Measurements from ENCODE around the gene RPS27. TPM values are rescaled to one million over a fixed set of nuclear protein-coding genes. Genes with fewer than 3 reads are reported as not detected.

The RPS27 gene
- polyA plus RNA-seq, 1 donor from 2014 or later: 2,235 TPM

DNA sequence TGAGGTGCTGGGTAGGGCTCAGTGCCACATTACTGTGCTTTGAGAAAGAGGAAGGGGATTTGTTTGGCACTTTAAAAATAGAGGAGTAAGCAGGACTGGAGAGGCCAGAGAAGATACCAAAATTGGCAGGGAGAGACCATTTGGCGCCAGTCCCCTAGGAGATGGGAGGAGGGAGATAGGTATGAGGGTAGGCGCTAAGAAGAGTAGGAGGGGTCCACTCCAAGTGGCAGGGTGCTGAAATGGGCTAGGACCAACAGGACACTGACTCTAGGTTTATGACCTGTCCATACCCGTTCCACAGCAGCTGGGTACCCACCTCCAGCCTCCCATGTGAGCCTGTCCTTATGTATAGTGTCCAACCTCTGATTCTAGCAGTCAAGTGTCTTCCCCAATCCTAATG, 31.1 kb upstream of the RPS27 start:
- Histone ChIP-seq H3K4me3 (ENCODE audit: low read length) (no peak overlapping the region), H3K36me3 (ENCODE audit: insufficient read depth, low read length) (no peaks in the 10 kb centered on the region), H2AFZ (ENCODE audit: low read depth, low read length) (no peak overlapping the region), H3K27ac (ENCODE audit: low read length) (no peak overlapping the region), H3K27me3 (ENCODE audit: insufficient read depth, low read depth, low read length) (no peaks in the 10 kb centered on the region), H3K4me2 (ENCODE audit: low read length) (no peak overlapping the region), H4K20me1 (ENCODE audit: insufficient read depth) (no peaks in the 10 kb centered on the region), H3K9ac (ENCODE audit: low read length) (no peak overlapping the region), H3F3A (ENCODE audit: insufficient read depth, low read length, poor library complexity, severe bottlenecking) (no peaks in the 10 kb centered on the region), H3K9me3 (ENCODE audit: low read length) (no peaks in the 10 kb centered on the region), H3K79me2 (replicated peaks; ENCODE audit: insufficient read depth, low read length) (peaks cover 48% of the 10 kb centered on the region), H3K9me2 (ENCODE audit: insufficient read depth, low read length) (no peaks in the 10 kb centered on the region)
- TF ChIP-seq RAD21 (conservative IDR thresholded peaks at IDR 0.05): no peak
- TF ChIP-seq, protein P1, sequence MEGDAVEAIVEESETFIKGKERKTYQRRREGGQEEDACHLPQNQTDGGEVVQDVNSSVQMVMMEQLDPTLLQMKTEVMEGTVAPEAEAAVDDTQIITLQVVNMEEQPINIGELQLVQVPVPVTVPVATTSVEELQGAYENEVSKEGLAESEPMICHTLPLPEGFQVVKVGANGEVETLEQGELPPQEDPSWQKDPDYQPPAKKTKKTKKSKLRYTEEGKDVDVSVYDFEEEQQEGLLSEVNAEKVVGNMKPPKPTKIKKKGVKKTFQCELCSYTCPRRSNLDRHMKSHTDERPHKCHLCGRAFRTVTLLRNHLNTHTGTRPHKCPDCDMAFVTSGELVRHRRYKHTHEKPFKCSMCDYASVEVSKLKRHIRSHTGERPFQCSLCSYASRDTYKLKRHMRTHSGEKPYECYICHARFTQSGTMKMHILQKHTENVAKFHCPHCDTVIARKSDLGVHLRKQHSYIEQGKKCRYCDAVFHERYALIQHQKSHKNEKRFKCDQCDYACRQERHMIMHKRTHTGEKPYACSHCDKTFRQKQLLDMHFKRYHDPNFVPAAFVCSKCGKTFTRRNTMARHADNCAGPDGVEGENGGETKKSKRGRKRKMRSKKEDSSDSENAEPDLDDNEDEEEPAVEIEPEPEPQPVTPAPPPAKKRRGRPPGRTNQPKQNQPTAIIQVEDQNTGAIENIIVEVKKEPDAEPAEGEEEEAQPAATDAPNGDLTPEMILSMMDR (IDR thresholded peaks at IDR 0.05; ENCODE audit: poor library complexity, severe bottlenecking): no peak
- no peak for TF ChIP-seq EP300 (conservative IDR thresholded peaks at IDR 0.05; ENCODE audit: poor library complexity, severe bottlenecking)
- TF ChIP-seq EZH2 (IDR thresholded peaks at IDR 0.05; ENCODE audit: borderline replicate concordance, insufficient read depth, low read length, poor library complexity, severe bottlenecking): no peak
- TF ChIP-seq, protein P2, sequence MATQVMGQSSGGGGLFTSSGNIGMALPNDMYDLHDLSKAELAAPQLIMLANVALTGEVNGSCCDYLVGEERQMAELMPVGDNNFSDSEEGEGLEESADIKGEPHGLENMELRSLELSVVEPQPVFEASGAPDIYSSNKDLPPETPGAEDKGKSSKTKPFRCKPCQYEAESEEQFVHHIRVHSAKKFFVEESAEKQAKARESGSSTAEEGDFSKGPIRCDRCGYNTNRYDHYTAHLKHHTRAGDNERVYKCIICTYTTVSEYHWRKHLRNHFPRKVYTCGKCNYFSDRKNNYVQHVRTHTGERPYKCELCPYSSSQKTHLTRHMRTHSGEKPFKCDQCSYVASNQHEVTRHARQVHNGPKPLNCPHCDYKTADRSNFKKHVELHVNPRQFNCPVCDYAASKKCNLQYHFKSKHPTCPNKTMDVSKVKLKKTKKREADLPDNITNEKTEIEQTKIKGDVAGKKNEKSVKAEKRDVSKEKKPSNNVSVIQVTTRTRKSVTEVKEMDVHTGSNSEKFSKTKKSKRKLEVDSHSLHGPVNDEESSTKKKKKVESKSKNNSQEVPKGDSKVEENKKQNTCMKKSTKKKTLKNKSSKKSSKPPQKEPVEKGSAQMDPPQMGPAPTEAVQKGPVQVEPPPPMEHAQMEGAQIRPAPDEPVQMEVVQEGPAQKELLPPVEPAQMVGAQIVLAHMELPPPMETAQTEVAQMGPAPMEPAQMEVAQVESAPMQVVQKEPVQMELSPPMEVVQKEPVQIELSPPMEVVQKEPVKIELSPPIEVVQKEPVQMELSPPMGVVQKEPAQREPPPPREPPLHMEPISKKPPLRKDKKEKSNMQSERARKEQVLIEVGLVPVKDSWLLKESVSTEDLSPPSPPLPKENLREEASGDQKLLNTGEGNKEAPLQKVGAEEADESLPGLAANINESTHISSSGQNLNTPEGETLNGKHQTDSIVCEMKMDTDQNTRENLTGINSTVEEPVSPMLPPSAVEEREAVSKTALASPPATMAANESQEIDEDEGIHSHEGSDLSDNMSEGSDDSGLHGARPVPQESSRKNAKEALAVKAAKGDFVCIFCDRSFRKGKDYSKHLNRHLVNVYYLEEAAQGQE (IDR thresholded peaks at IDR 0.05; ENCODE audit: borderline replicate concordance): no peak
- TF ChIP-seq MXI1 (conservative IDR thresholded peaks at IDR 0.05; ENCODE audit: poor library complexity, severe bottlenecking): no peak
- TF ChIP-seq POLR2AphosphoS5 (IDR thresholded peaks at IDR 0.05): no peak
- TF ChIP-seq TAF1 (IDR thresholded peaks at IDR 0.05; ENCODE audit: low read depth): no peak
- TF ChIP-seq SMC3 (conservative IDR thresholded peaks at IDR 0.05; ENCODE audit: poor library complexity): no peak

DNA sequence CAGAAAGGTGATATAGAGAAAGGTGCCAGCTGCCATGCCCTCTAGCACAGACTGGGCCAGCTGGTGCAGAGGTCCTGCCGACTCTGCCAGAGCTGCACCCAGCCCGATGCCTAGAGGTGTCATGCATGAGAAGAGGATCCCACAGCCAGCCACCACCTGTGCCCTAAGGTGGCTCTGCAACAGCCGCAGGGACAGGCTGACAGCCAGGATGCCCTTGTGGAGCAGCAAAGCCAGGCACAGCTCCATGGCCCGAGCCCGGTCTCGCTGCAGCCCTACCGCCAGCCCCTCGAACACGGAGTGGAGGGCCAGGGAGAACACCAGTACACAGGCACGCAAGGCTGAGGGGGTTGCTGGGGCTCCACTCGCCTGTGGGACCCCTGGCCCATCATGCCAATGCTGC, 30.4 kb upstream of the RPS27 start:
- no peak overlapping the region for H3K4me3 ChIP-seq (ENCODE audit: low read length)
- H2AFZ ChIP-seq (ENCODE audit: low read depth, low read length): no peak overlapping the region
- TF ChIP-seq MXI1 (conservative IDR thresholded peaks at IDR 0.05; ENCODE audit: poor library complexity, severe bottlenecking): no peak
- no peak for TF ChIP-seq POLR2AphosphoS5 (IDR thresholded peaks at IDR 0.05)
- H3K9me3 ChIP-seq (ENCODE audit: low read length): no peaks in the 10 kb centered on the region
- H3K4me2 ChIP-seq (ENCODE audit: low read length): no peak overlapping the region
- no peaks in the 10 kb centered on the region for H3K36me3 ChIP-seq (ENCODE audit: insufficient read depth, low read length)
- H3K79me2 ChIP-seq (replicated peaks; ENCODE audit: insufficient read depth, low read length): peaks cover 51% of the 10 kb centered on the region
- no peaks in the 10 kb centered on the region for H4K20me1 ChIP-seq (ENCODE audit: insufficient read depth)
- no peak overlapping the region for H3K9ac ChIP-seq (ENCODE audit: low read length)
- H3F3A ChIP-seq (ENCODE audit: insufficient read depth, low read length, poor library complexity, severe bottlenecking): no peaks in the 10 kb centered on the region
- H3K9me2 ChIP-seq (ENCODE audit: insufficient read depth, low read length): no peaks in the 10 kb centered on the region
- no peaks in the 10 kb centered on the region for H3K27me3 ChIP-seq (ENCODE audit: insufficient read depth, low read depth, low read length)
- no peak overlapping the region for H3K27ac ChIP-seq (ENCODE audit: low read length)

DNA sequence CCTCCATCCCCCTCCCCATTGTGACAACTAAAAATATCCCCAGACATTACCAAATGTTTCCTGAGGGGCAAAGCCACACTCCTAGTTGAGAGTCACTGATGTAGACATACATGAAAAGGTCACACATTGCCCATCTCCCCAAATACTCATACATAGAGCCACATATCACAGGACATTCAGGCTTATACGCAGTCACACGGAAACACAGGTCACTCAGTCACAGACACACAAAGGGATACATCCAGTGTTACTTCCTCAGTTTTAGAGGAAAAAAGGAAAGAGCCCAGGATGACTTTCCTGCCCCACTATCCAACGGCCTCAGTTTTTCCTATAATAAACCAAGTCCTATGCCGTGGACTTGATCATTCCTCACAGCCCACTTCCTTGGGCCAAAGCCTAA, 29.1 kb upstream of the RPS27 start:
- H3K4me2 ChIP-seq (ENCODE audit: low read length): peak overlapping the region; percentile 88

More for the DNA sequence above, 29.1 kb upstream of the RPS27 start:
- Histone ChIP-seq H3K27ac (ENCODE audit: low read length) (no peak overlapping the region), H3K27me3 (ENCODE audit: insufficient read depth, low read depth, low read length) (no peaks in the 10 kb centered on the region), H3K4me3 (ENCODE audit: low read length) (peak overlapping the region; percentile 90), H3K9me2 (ENCODE audit: insufficient read depth, low read length) (no peaks in the 10 kb centered on the region), H3K9ac (ENCODE audit: low read length) (no peak overlapping the region), H4K20me1 (ENCODE audit: insufficient read depth) (no peaks in the 10 kb centered on the region), H2AFZ (ENCODE audit: low read depth, low read length) (no peak overlapping the region), H3K9me3 (ENCODE audit: low read length) (no peaks in the 10 kb centered on the region), H3K79me2 (replicated peaks; ENCODE audit: insufficient read depth, low read length) (peaks cover 41% of the 10 kb centered on the region), H3K36me3 (ENCODE audit: insufficient read depth, low read length) (no peaks in the 10 kb centered on the region), H3F3A (ENCODE audit: insufficient read depth, low read length, poor library complexity, severe bottlenecking) (no peaks in the 10 kb centered on the region)
- TF ChIP-seq POLR2AphosphoS5 (IDR thresholded peaks at IDR 0.05) (no peak), RAD21 (conservative IDR thresholded peaks at IDR 0.05) (no peak), MXI1 (conservative IDR thresholded peaks at IDR 0.05; ENCODE audit: poor library complexity, severe bottlenecking) (no peak), TAF1 (IDR thresholded peaks at IDR 0.05; ENCODE audit: low read depth) (no peak), EZH2 (IDR thresholded peaks at IDR 0.05; ENCODE audit: borderline replicate concordance, insufficient read depth, low read length, poor library complexity, severe bottlenecking) (no peak), EP300 (conservative IDR thresholded peaks at IDR 0.05; ENCODE audit: poor library complexity, severe bottlenecking) (no peak), SMC3 (conservative IDR thresholded peaks at IDR 0.05; ENCODE audit: poor library complexity) (no peak)
- TF ChIP-seq, protein P2 (IDR thresholded peaks at IDR 0.05; ENCODE audit: borderline replicate concordance): no peak
- TF ChIP-seq, protein P1 (IDR thresholded peaks at IDR 0.05; ENCODE audit: poor library complexity, severe bottlenecking): no peak

Data from neural cell (in vitro differentiated cells).